OCI-LY1 (cell line): ENCODE data around the gene AKR7A2.
A peak's percentile ranks its signal among the peaks of the same experiment; 100 is the strongest.

Source experiments
- H2AFZ ChIP-seq: fragments of 200-600 bp; sonication (generic), shearing (Covaris generic); 2 replicates; pipeline ENCODE4 v1.6.0; 2014; ENCODE audit warnings: antibody characterized with exemption, mild to moderate bottlenecking, low read length
- H3F3A ChIP-seq: fragments of 200-600 bp; sonication (generic), shearing (Covaris generic); 2 replicates; pipeline ENCODE4 v1.6.0; 2014; ENCODE audit warnings: mild to moderate bottlenecking, antibody characterized with exemption, low read length, moderate library complexity; ENCODE audit not compliant: insufficient read depth
- H3K27ac ChIP-seq: fragments of 200-600 bp; sonication (generic); 2 replicates; pipeline ENCODE4 v1.5.1; 2014; ENCODE audit warnings: low read length, mixed run types, mild to moderate bottlenecking, low read depth; ENCODE audit not compliant: poor library complexity, severe bottlenecking
- H3K27me3 ChIP-seq: fragments of 200-600 bp; sonication (generic); 2 replicates; pipeline ENCODE4 v1.6.0; 2014; ENCODE audit warnings: antibody characterized with exemption, mild to moderate bottlenecking, low read length, moderate library complexity; ENCODE audit not compliant: insufficient read depth
- H3K36me3 ChIP-seq: fragments of 200-600 bp; sonication (generic); 2 replicates; pipeline ENCODE4 v1.6.1; 2014; ENCODE audit warnings: mild to moderate bottlenecking, antibody characterized with exemption, low read length, moderate library complexity, mixed read lengths; ENCODE audit not compliant: insufficient read depth
- H3K4me1 ChIP-seq: fragments of 200-600 bp; sonication (generic); 2 replicates; pipeline ENCODE4 v1.5.1; 2014; ENCODE audit warnings: mild to moderate bottlenecking, low read length, moderate library complexity; ENCODE audit not compliant: insufficient read depth, severe bottlenecking
- H3K4me2 ChIP-seq: fragments of 200-600 bp; sonication (generic), shearing (Covaris generic); 2 replicates; pipeline ENCODE4 v1.6.1; 2014; ENCODE audit warnings: low read length
- H3K4me3 ChIP-seq: fragments of 200-600 bp; sonication (generic); 2 replicates; pipeline ENCODE4 v1.5.1; 2014; ENCODE audit warnings: low read length, low read depth, mild to moderate bottlenecking, mixed read lengths; ENCODE audit not compliant: poor library complexity, severe bottlenecking
- H3K79me2 ChIP-seq: fragments of 200-600 bp; shearing (Covaris generic); 2 replicates; pipeline ENCODE4 v1.6.1; 2016; ENCODE audit warnings: mixed run types, low read length, mixed read lengths; ENCODE audit not compliant: insufficient read depth
- H3K9ac ChIP-seq: fragments of 200-600 bp; sonication (generic), shearing (Covaris generic); 2 replicates; pipeline ENCODE4 v1.6.1; 2014; ENCODE audit warnings: mild to moderate bottlenecking, low read length, mixed read lengths
- H3K9me2 ChIP-seq: fragments of 200-600 bp; sonication (generic), shearing (Covaris generic); 2 replicates; pipeline ENCODE4 v1.6.1; 2014; ENCODE audit warnings: low read depth, mild to moderate bottlenecking, low read length, mixed read lengths
- H3K9me3 ChIP-seq: fragments of 200-600 bp; shearing (Covaris generic); 2 replicates; pipeline ENCODE4 v1.6.1; 2014; ENCODE audit warnings: low read length, mixed read lengths
- H4K20me1 ChIP-seq: fragments of 200-600 bp; sonication (generic), shearing (Covaris generic); 2 replicates; pipeline ENCODE4 v1.6.0; 2016; ENCODE audit warnings: mild to moderate bottlenecking, low read length; ENCODE audit not compliant: insufficient read depth
- CTCF ChIP-seq: fragments of 200-600 bp; sonication (generic), shearing (Covaris generic); IDR thresholded peaks from 2 replicates; pipeline ENCODE4 v1.5.1; 2017; ENCODE audit warnings: mild to moderate bottlenecking, antibody characterized with exemption, low read length, moderate library complexity, mixed read lengths
- EZH2 ChIP-seq: fragments of 200-600 bp; sonication (generic), shearing (Covaris generic); IDR thresholded peaks from 2 replicates; pipeline ENCODE4 v1.8.0; 2017; ENCODE audit warnings: borderline replicate concordance, mixed run types, mild to moderate bottlenecking, antibody characterized with exemption, low read length, moderate library complexity, mixed read lengths

AKR7A2 gene

DNA sequence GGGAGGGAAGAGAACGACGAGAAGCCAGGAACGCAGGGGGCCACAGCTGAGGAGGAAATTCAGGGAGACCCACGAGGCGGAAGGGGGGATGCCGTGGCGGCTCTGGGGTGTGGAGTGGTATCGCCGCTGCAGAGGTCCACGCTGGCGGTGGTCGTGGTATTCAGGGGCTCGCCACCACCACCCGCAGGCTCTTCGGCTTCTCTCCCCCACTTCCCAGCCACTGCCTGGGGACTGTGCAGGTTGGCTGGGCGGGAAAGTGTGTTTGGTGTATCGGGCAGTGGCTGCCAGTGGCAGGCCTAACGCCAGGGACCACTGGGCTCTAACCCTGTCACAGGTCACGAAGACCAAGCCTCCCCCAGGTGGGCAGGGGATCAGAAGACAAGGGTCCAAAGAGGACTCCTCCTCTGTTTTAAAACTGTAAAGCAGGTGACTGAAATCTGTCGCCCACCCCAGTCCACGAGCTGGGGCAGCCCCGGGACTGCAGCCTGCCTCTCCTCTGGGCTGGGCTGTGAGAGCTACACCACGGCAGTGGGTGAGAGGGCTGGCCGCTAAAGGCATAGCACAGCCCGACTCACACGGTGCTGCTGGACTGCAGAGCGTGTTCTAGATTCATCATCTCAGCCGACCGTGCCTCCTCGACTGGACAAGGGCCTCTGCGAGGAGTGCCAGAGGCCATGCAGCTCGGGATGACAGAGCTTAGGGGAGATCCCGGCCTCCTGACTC, 31.1 kb upstream of the AKR7A2 start:
- no peaks in the 10 kb centered on the region for H4K20me1 ChIP-seq
- H3K9ac ChIP-seq: no peak overlapping the region
- TF ChIP-seq CTCF (no peak), EZH2 (no peak)
- H3K36me3 ChIP-seq: peaks cover 4% of the 10 kb centered on the region; the same call in 1 of the 2 replicates
- H3K27me3 ChIP-seq: no peaks in the 10 kb centered on the region
- H3K27ac ChIP-seq: no peak overlapping the region
- H3K4me3 ChIP-seq: no peak overlapping the region
- no peak overlapping the region for H2AFZ ChIP-seq
- no peak overlapping the region for H3K4me2 ChIP-seq
- no peaks in the 10 kb centered on the region for H3K79me2 ChIP-seq
- H3K9me3 ChIP-seq: no peaks in the 10 kb centered on the region
- peaks cover 11% of the 10 kb centered on the region for H3K4me1 ChIP-seq
- H3K9me2 ChIP-seq: no peaks in the 10 kb centered on the region
- H3F3A ChIP-seq: no peaks in the 10 kb centered on the region

- Histone ChIP-seq H3K4me2 (no peak overlapping the region), H2AFZ (no peak overlapping the region), H3K36me3 (peaks cover 4% of the 10 kb centered on the region; the same call in 1 of the 2 replicates), H3K9me3 (no peaks in the 10 kb centered on the region), H3K4me1 (peaks cover 3% of the 10 kb centered on the region), H3F3A (no peaks in the 10 kb centered on the region), H3K9me2 (no peaks in the 10 kb centered on the region), H3K4me3 (no peak overlapping the region), H4K20me1 (no peaks in the 10 kb centered on the region), H3K79me2 (no peaks in the 10 kb centered on the region), H3K9ac (no peak overlapping the region), H3K27me3 (no peaks in the 10 kb centered on the region), H3K27ac (no peak overlapping the region)
- no peak for TF ChIP-seq EZH2
- no peak for TF ChIP-seq CTCF
Observed at GRCh38 chr1:19342062-19342750, 30.3 kb upstream of the AKR7A2 start.

DNA sequence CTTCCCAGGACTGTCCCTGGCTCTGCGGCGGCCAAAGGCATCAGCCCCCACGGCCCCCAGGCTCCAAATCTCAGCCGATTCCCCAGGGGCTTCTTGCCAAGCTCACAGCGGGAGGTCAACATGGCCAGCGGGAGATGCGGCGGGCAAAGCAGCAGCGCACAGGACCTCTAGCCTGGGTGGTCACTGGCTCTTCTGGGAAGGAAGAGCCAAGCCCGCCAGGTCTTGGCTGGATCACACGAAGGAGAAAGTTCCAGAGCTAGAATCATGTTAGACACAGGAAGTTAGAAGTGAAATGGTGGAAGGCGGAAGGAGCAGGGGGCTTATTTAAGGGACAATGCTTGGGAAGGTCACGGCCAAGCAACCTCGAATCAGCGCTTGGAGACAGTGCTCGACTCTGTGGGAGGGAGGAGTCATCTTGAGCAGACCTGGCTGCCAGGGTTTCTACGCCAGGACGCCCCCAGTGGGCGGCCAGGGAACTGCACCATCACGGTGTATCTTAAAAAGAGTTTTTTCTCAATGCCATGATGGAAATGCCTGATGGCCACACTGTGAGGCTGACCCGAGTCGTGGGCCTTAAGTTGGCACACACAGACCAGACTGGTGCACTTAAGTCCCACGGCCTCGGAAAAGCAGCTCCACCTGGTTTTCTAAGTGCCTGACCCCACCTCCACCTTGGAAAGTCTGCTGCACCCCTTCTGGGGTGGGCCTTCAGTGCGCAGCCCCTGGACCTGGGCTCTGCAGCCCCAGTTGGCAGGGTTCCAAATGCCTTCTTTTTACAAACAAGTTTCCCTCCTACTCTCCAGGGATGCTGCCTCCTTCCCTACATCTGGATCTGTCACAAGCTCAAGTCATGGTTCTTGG, 29.5 kb upstream of the AKR7A2 start:
- H3K9ac ChIP-seq: no peak overlapping the region
- no peaks in the 10 kb centered on the region for H3K79me2 ChIP-seq
- no peaks in the 10 kb centered on the region for H3K9me3 ChIP-seq
- H3K4me3 ChIP-seq: no peak overlapping the region
- H3K9me2 ChIP-seq: no peaks in the 10 kb centered on the region
- TF ChIP-seq EZH2 (no peak), CTCF (peak; percentile 85)
- H3K27ac ChIP-seq: no peak overlapping the region
- H2AFZ ChIP-seq: no peak overlapping the region
- H4K20me1 ChIP-seq: no peaks in the 10 kb centered on the region
- no peaks in the 10 kb centered on the region for H3K4me1 ChIP-seq
- no peak overlapping the region for H3K4me2 ChIP-seq
- H3F3A ChIP-seq: no peaks in the 10 kb centered on the region
- H3K36me3 ChIP-seq: peaks cover 4% of the 10 kb centered on the region; the same call in 1 of the 2 replicates
- no peaks in the 10 kb centered on the region for H3K27me3 ChIP-seq
